ENCODE data around the gene OR9G1.

- TF ChIP-seq POLR2A (IDR thresholded peaks at IDR 0.05; ENCODE audit: insufficient read depth in 1 of 2, low read depth in 2 of 2, low read length in 2 of 2): no peak
- no peak for TF ChIP-seq CEBPB (IDR thresholded peaks at IDR 0.05; ENCODE audit: borderline replicate concordance, low read depth, low read length)
- TF ChIP-seq POLR2AphosphoS5 (IDR thresholded peaks at IDR 0.05; ENCODE audit: low read depth, low read length): no peak
- no peak for TF ChIP-seq KAT8 (CRISPR knock-in tag; IDR thresholded peaks at IDR 0.05)
- TF ChIP-seq BORCS8-MEF2B (CRISPR knock-in tag; IDR thresholded peaks at IDR 0.05): no peak
- TF ChIP-seq EZH2 (conservative IDR thresholded peaks at IDR 0.05; ENCODE audit: low read depth, low read length): no peak
- no peak for TF ChIP-seq DBP (CRISPR knock-in tag; IDR thresholded peaks at IDR 0.05; ENCODE audit: not compliant biosample characterization)
- no peak for TF ChIP-seq SMAD3 (CRISPR knock-in tag; IDR thresholded peaks at IDR 0.05)
- no peak for TF ChIP-seq CTCF (CRISPR knock-in tag; IDR thresholded peaks at IDR 0.05)
- no peak for TF ChIP-seq HDAC6 (IDR thresholded peaks at IDR 0.05; ENCODE audit: low read depth, low read length)
These were observed 5.5 kb upstream of the OR9G1 start for GRCh38 chr11:56693428-56693827.

Data from HepG2 (cell line).